ENCODE data around the gene DGAT2.

The DGAT2 gene

DNA sequence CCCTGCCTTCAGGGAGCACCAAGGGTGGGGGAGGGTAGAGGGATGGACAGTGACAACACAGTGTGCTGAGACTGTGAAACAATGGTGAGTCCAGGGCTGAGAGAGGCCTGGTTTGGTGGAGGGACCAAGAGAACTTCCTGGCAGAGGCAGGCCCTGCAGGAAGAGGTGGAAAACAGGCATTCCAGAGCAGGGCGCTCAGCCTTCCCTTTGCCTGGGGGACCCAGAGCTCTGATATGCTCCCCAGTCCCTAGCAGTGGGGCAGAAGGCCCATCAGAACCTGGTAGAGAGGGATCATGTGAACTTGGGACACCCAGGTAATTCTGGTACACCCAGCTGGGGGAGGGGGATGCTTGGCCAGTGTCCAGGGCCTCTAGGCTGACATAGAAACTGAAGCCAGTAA is 29.2 kb downstream of the DGAT2 start:
- no peaks in the 10 kb centered on the region for H3K9me3 Mint-ChIP-seq
- no peaks in the 10 kb centered on the region for H3K27me3 Mint-ChIP-seq
- no peak for ATAC-seq

DNA sequence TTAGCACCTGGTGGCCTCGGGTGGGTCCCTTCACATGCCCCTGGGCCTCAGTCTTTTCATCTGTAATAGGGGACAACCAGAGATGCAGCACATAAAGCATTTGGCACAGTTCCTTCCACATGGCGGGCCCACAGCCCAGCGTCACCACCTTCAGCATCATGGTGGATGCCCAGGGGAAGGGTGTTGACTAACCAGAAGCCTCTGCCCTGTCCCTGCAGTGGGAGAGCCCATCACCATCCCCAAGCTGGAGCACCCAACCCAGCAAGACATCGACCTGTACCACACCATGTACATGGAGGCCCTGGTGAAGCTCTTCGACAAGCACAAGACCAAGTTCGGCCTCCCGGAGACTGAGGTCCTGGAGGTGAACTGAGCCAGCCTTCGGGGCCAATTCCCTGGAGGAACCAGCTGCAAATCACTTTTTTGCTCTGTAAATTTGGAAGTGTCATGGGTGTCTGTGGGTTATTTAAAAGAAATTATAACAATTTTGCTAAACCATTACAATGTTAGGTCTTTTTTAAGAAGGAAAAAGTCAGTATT is 31.6 kb downstream of the DGAT2 start:
- H3K4me3 Mint-ChIP-seq: no peak overlapping the region

More for the DNA sequence above, 29.2 kb downstream of the DGAT2 start:
- no peak overlapping the region for H3K4me3 Mint-ChIP-seq
- peaks cover 8% of the 10 kb centered on the region for H3K4me1 Mint-ChIP-seq
- H3K27ac Mint-ChIP-seq: no peak overlapping the region
- H3K36me3 Mint-ChIP-seq: peaks cover 64% of the 10 kb centered on the region

DNA sequence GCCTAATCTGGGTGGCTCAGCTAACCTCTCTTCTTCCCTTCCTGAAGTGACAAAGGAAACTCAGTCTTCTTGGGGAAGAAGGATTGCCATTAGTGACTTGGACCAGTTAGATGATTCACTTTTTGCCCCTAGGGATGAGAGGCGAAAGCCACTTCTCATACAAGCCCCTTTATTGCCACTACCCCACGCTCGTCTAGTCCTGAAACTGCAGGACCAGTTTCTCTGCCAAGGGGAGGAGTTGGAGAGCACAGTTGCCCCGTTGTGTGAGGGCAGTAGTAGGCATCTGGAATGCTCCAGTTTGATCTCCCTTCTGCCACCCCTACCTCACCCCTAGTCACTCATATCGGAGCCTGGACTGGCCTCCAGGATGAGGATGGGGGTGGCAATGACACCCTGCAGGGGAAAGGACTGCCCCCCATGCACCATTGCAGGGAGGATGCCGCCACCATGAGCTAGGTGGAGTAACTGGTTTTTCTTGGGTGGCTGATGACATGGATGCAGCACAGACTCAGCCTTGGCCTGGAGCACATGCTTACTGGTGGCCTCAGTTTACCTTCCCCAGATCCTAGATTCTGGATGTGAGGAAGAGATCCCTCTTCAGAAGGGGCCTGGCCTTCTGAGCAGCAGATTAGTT is 32.3 kb downstream of the DGAT2 start:
- ATAC-seq: no peak
- H3K27me3 Mint-ChIP-seq: no peaks in the 10 kb centered on the region
- no peaks in the 10 kb centered on the region for H3K9me3 Mint-ChIP-seq
- H3K36me3 Mint-ChIP-seq: peaks cover 43% of the 10 kb centered on the region
- no peak overlapping the region for H3K4me3 Mint-ChIP-seq
- H3K27ac Mint-ChIP-seq: no peak overlapping the region
- H3K4me1 Mint-ChIP-seq: peaks cover 16% of the 10 kb centered on the region

More for the DNA sequence above, 31.6 kb downstream of the DGAT2 start:
- H3K27ac Mint-ChIP-seq: no peak overlapping the region
- no peaks in the 10 kb centered on the region for H3K9me3 Mint-ChIP-seq
- no peak for ATAC-seq
- peaks cover 49% of the 10 kb centered on the region for H3K36me3 Mint-ChIP-seq
- H3K4me1 Mint-ChIP-seq: peaks cover 16% of the 10 kb centered on the region
- no peaks in the 10 kb centered on the region for H3K27me3 Mint-ChIP-seq

DNA sequence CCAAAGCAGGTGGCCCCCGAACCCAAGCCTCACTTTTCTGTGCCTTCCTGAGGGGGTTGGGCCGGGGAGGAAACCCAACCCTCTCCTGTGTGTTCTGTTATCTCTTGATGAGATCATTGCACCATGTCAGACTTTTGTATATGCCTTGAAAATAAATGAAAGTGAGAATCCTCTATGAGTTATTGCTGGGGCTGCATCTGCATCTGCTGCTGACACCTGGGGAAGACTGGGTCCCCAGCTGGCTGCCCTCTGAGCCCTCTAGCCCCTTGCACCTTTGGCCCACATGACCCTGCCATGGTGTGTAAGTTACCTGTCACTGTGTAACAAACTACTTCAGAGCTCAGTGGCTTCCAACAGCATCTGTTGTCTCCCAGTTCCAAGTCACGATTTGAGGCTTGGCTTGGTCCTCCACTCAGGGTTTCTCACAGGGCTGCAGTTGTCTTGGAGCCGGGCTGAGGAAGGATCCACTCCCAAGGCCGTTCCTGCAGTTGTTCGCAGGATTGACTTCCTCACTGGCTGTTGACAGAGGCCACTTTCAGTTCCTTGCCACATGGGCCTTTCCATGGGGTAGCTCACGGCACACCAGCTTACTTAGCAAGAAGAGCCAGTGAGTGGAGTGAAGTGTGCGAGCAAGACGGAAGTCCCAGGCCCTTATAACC is 32.9 kb downstream of the DGAT2 start:
- ATAC-seq: no peak
- Mint-ChIP-seq H3K4me3 (no peak overlapping the region), H3K9me3 (no peaks in the 10 kb centered on the region), H3K4me1 (peaks cover 16% of the 10 kb centered on the region), H3K27ac (no peak overlapping the region), H3K36me3 (peaks cover 39% of the 10 kb centered on the region), H3K27me3 (no peaks in the 10 kb centered on the region)

DNA sequence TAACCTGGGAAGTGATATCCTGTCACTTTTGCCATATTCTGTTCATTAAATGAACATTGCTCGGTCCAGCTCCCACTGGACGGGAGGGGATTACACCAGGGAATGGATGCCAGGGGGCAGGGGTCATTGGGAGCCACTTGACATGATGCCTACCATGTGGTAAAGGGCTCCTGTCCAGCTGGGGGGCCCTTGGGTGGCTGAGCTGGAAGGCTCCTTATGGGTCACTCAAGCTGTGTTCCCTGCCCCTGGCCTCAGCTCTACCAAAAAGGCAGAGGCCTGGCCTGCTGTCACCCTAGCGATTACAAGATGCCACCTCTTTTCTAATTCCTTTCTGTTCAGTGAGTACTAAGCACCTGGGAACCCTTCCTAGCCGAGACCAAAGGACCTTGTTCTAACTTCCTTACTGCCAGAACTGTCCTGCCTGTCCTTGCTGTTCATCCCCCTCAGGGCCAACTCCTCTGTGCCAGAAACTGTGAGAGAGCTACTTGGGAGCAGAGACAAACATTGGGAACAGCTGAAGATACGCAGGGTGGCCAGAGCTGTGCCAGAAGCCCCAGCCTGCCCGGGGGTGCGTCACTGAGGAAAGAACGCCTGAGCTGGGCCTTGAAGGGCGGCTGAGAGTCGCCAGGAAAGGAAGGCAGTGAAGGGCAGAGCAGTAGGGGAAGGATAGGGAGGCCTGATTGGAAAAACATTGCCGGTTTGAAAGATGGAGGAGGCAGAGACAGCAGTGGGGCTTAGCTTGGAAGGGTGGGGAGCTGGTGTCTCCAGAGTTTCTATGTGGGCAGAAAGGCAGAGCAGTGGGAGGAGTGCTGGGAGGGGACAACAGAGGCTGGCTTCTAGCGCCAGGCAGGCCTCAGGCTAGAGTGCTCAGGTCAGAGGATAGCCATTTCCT is 33.7 kb downstream of the DGAT2 start:
- peak overlapping the region; percentile 34 for H3K27ac Mint-ChIP-seq
- H3K36me3 Mint-ChIP-seq: peaks cover 33% of the 10 kb centered on the region
- peaks cover 15% of the 10 kb centered on the region for H3K4me1 Mint-ChIP-seq
- no peaks in the 10 kb centered on the region for H3K9me3 Mint-ChIP-seq
- no peak for ATAC-seq
- H3K27me3 Mint-ChIP-seq: no peaks in the 10 kb centered on the region
- no peak overlapping the region for H3K4me3 Mint-ChIP-seq

DNA sequence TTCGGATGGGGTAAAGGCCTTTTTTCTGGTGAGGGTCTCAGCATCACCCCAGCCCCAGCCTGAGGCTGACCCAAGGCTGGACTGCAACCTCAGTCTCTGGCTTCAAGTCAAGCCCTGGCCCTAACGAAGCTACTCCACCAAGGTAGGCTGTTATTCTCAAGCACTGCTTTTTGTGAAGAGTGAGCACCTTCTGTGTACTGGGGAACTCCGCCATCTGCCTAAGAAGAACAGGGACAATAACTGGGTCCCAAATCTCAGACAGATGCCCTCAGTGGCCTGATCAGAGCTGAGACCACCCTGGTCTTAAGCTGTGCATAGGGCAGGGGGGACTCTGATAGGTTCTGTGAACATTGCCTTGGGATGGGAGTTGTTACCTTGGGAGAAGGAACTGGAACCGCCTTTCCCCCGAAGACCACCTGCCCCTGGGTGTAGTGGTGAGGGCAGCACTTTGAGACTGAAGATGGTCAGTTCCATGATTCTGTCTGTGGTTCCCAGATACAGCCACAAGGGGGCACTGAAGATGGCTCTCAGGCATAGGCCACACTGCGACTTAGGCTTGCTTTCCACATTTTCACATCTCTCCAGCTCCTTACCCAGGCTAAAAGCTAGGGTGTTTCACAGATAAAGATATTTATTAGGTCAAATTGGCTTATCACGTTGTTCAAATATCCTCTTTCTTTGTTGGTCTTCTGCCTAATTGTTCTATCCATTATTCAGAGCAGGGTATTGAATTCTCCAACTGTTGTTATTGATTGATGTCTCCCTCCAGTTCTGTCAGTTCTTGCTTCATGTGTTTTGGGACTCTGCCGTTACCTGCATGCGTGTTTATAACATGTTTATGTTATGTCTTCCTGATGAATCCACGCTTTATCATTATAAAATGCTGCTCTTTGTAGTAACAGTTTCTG is 34.6 kb downstream of the DGAT2 start:
- H3K9me3 Mint-ChIP-seq: no peaks in the 10 kb centered on the region
- peak; percentile 83 for ATAC-seq
- peaks cover 20% of the 10 kb centered on the region for H3K4me1 Mint-ChIP-seq
- no peaks in the 10 kb centered on the region for H3K27me3 Mint-ChIP-seq
- peaks cover 24% of the 10 kb centered on the region for H3K36me3 Mint-ChIP-seq
- no peak overlapping the region for H3K4me3 Mint-ChIP-seq
- H3K27ac Mint-ChIP-seq: peak overlapping the region; percentile 35

DNA sequence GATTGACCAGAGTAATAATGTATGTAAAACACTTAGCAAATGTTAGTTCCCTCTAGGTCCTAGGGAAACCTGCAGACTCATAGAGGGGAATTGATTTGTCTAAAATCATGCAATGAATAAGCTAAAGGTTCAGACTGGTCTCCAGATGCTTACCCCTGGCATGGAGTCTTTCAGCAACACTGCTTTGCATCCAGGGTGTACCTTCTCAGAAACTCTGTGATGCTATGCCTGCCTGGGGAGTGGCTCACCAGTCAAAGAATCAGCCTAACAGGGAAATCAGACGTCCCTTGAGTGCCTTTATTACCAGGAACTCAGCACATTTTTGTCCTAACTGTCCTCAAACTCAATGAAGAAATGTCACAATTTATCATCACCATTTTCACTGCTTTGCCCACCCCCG is 40.5 kb downstream of the DGAT2 start:
- Mint-ChIP-seq H3K4me3 (no peak overlapping the region), H3K27ac (peak overlapping the region; percentile 69), H3K4me1 (peaks cover 49% of the 10 kb centered on the region), H3K27me3 (no peaks in the 10 kb centered on the region), H3K36me3 (no peaks in the 10 kb centered on the region), H3K9me3 (no peaks in the 10 kb centered on the region)
- ATAC-seq: no peak

DNA sequence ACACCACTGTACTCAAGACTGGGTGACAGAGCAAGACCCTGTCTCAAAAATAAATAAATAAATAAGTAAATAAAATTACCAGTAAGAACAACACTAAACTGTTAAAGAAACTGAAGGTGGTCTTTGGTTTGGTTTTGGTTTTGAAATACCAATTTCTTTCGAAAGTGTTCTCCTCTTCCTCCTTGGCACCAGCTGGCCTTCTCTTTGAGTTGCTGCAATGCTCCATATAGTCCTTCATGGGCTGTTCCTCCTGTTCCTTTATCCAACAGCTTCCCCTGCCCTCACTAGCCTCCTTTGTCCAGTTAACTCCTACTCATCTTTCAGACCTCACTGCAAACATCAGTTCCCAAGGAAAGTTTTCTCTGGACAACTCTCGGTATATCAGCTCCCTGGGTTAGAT is 41.4 kb downstream of the DGAT2 start:
- H3K9me3 Mint-ChIP-seq: no peaks in the 10 kb centered on the region
- no peak for ATAC-seq

DNA sequence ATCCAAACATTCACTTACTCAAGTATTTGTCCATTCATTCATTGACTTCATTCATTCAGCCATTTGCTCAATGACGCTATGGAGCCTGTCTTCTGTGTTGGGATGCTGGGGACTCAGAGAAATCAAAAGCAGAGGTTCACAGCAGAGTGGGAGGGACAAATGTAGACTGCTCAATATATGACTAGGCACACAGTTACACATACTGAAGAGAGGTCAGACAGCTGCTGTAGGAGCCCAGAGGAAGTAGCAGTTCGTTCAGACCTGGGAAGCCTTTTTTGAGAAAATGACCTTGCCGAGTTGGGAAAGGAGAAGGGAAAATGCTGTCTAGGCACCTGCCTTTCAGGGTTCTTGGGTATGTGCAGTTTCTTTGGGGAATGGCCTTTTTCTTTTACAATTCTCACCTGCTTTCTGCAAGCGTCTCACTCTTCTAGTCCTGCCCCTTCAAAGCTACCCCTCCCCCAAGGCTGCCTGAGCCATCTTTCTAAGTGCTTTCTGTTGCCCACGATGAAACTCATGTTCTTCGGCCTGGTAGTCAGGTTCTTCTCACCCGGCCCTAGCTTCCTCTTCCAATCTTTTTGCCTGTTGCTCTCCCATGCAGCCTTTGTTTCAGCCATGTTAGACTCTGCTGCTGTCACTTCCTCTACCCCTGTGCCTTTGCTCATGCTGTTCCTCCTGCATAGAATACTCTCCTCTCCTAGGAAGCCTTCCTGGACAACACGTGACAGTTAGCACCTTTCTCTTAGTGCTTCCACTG is 42.2 kb downstream of the DGAT2 start:
- no peaks in the 10 kb centered on the region for H3K36me3 Mint-ChIP-seq
- no peak for ATAC-seq

More for the DNA sequence above, 41.4 kb downstream of the DGAT2 start:
- peak overlapping the region; percentile 69 for H3K27ac Mint-ChIP-seq
- H3K27me3 Mint-ChIP-seq: no peaks in the 10 kb centered on the region
- no peaks in the 10 kb centered on the region for H3K36me3 Mint-ChIP-seq
- peaks cover 49% of the 10 kb centered on the region for H3K4me1 Mint-ChIP-seq
- no peak overlapping the region for H3K4me3 Mint-ChIP-seq

DNA sequence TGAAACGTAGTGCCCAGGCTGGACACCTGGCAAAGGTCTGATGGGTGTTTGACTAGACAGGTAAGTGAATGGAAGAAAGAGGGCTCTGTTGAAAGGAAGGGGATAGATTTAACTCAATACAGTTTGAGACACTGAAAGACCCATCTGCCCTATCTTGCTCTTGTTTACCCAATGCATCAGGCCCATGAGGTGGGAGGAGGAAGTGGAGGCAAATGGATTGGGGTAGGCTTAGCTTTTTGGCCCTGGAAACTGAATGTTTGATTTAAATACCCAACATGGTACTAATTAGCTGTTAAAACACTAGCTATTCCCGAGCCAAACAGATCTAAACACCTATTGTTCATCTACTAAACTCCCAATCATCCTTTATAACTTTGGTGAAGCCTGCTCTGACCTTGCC is 42.9 kb downstream of the DGAT2 start:
- H3K36me3 Mint-ChIP-seq: no peaks in the 10 kb centered on the region
- H3K4me1 Mint-ChIP-seq: peaks cover 49% of the 10 kb centered on the region
- no peaks in the 10 kb centered on the region for H3K9me3 Mint-ChIP-seq
- H3K27me3 Mint-ChIP-seq: no peaks in the 10 kb centered on the region
- ATAC-seq: no peak
- H3K4me3 Mint-ChIP-seq: peak overlapping the region; percentile 67
- peak overlapping the region; percentile 69 for H3K27ac Mint-ChIP-seq

More for the DNA sequence above, 42.2 kb downstream of the DGAT2 start:
- Mint-ChIP-seq H3K4me1 (peaks cover 49% of the 10 kb centered on the region), H3K4me3 (peak overlapping the region; percentile 67), H3K9me3 (no peaks in the 10 kb centered on the region), H3K27ac (peak overlapping the region; percentile 69), H3K27me3 (no peaks in the 10 kb centered on the region)

DNA sequence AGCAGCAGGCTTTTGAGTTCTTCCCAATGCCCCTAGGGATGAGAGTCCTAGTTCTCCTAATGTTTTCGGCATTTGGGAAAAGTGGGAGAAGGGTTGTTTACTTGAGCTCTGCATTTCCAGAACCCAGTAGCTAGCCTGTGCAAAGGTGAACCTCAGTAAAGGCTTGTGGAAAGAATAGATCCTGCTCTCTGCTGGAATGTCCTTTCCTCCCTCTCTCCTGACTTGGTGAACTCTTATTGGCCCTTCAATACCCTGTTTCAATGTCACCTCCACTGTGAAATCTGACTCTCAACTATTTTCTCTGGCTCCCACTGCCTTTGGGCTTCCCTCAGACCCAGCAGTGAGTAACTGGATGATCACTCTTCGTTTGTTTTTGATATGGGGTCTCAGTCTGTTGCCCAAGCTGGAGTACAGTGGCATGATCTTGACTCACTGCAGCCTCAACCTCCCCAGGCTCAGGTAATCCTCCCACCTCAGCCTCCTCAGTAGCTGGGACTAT is 44.0 kb downstream of the DGAT2 start:
- Mint-ChIP-seq H3K27me3 (no peaks in the 10 kb centered on the region), H3K27ac (no peak overlapping the region), H3K9me3 (no peaks in the 10 kb centered on the region), H3K36me3 (no peaks in the 10 kb centered on the region), H3K4me1 (peaks cover 42% of the 10 kb centered on the region), H3K4me3 (peak overlapping the region; percentile 19)
- no peak for ATAC-seq

DNA sequence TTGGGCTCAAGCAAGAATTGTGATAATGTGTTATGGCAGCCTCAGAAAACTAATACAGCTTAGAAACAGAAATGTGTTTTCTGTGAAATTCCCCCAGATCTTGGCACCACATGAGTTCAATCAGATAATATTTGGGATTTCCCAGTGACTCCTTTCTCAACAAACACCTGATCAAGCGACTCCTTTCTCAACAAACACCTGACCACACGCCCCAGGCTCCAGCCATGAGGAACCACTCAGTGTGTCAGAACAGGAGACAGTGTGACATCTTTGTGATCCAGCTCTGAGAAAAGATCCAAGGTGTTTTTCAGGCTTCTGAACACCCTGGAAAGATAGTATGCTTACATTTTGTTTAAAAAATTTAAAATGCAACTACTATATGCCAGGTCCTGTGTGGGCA is 44.5 kb downstream of the DGAT2 start:
- Mint-ChIP-seq H3K4me1 (peaks cover 41% of the 10 kb centered on the region), H3K9me3 (no peaks in the 10 kb centered on the region), H3K27ac (no peak overlapping the region), H3K36me3 (peaks cover 4% of the 10 kb centered on the region), H3K27me3 (no peaks in the 10 kb centered on the region), H3K4me3 (no peak overlapping the region)
- no peak for ATAC-seq

DNA sequence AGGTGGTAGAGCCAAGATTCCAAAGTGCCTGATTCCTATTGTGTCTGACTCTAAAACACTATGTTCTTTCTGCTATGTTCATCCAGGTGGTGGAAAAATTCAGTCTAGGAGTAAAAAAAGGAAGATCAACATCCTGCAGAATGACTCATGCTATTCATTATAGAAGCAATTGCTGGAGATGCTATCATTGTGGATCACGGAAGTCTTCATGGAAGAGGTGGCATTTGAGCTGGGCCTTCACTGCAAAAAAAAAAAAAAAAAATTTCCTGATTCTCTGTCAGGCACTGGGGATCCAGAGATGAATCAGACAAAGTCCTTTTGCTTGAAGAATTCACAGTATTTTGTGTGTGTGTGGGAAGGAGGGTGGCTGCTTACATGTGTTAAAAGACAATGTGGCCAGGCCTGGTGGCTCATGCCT is 45.1 kb downstream of the DGAT2 start:
- Mint-ChIP-seq H3K4me1 (peaks cover 46% of the 10 kb centered on the region), H3K4me3 (no peak overlapping the region), H3K36me3 (peaks cover 5% of the 10 kb centered on the region), H3K27me3 (no peaks in the 10 kb centered on the region), H3K27ac (no peak overlapping the region), H3K9me3 (no peaks in the 10 kb centered on the region)
- no peak for ATAC-seq

DNA sequence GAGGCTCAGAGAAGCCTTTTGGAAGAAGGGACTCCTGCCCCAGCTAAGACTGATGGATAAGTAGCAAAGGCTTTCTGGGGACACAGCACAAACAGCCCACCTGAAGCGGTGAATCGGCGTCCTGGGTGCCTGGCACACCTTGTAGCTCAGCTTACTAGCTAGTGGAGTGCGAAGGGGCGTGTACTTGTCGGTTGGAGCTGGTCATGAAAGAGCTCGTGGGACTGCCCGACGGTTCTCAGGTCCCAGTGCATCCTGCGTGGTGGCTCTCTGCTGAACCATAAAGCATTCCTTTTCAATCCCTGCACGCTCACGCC is 45.7 kb downstream of the DGAT2 start:
- peaks cover 5% of the 10 kb centered on the region for H3K36me3 Mint-ChIP-seq
- no peaks in the 10 kb centered on the region for H3K9me3 Mint-ChIP-seq
- ATAC-seq: peak; percentile 67
- no peak overlapping the region for H3K4me3 Mint-ChIP-seq
- no peaks in the 10 kb centered on the region for H3K27me3 Mint-ChIP-seq
- H3K27ac Mint-ChIP-seq: no peak overlapping the region
- H3K4me1 Mint-ChIP-seq: peaks cover 51% of the 10 kb centered on the region

Measured in stimulated activated memory B cell treated with anti-CD40 and anti-IgM and Interleukin-4, amounts not matched to agents 10 μg/mL and 1 μg/mL and 100 μg/mL, for 72 hours (primary cell).